K562 (cell line): ENCODE measurements around the gene PCCA. TPM values are rescaled to one million over a fixed set of nuclear protein-coding genes. Genes with fewer than 3 reads are reported as not detected.
A peak's percentile ranks its signal among the peaks of the same experiment; 100 is the strongest.

ENCODE experiments used
- ATAC-seq: fragments of 200-7000 bp; cut with Tn5 transposase; 3 replicates; pipeline ENCODE4 v1.9.1; 2020; ENCODE audit warnings: moderate library complexity
- BruUV-seq: library from RNA; stranded (reverse); fragments of 400-500 nt; replicated peaks from 2 replicates; lab custom pipeline; 2021; lab: Mats Ljungman, UMichigan
- CTCF ChIA-PET: fragments of 300-600 bp; formaldehyde crosslinking; extraction: SDS; loops from one replicate; lab custom pipeline; 2021; ENCODE audit warnings: low intra/inter-chr PET ratio; lab: Yijun Ruan, JAX
- POLR2A ChIA-PET: fragments of 300-600, 350-650 bp; sonication (Branson Sonifier 250); formaldehyde crosslinking; extraction: SDS; loops from one replicate; lab custom pipeline; 2021; ENCODE audit warnings: antibody characterized with exemption, inconsistent platforms; lab: Yijun Ruan, JAX
- DNase-seq, 4 experiments: peaks; one replicate each; pipeline versions ENCODE4 v3.0.0 to v3.0.0-alpha.2; 2011 to 2018; ENCODE audit warnings: low spot score in 3 of 4, mixed read lengths in 3 of 4; ENCODE audit errors: extremely low read depth in 1 of 4
- FAIRE-seq: peaks from 2 replicates; lab custom pipeline; 2011; peaks lifted over from hg19 to GRCh38; lab: Jason Lieb, UNC
- H2AFZ ChIP-seq: 2 replicates; pipeline ENCODE4 v1.6.0; 2011; ENCODE audit warnings: low read depth, low read length, control low read depth, inconsistent platforms
- H3K27ac ChIP-seq: fragments of 200-600 bp; 3 replicates; pipeline ENCODE4 v1.8.0; 2011; ENCODE audit warnings: low read depth, mild to moderate bottlenecking, control low read depth, inconsistent platforms, low read length, moderate library complexity, mixed read lengths; ENCODE audit errors: extremely low read depth
- H3K27me3 ChIP-seq, 2 experiments: fragments of 300-600 bp in 1 of 2; 2 replicates in 1 of 2; 3 replicates in 1 of 2; pipeline versions ENCODE4 v1.6.0 to v1.8.0; 2011; ENCODE audit warnings: inconsistent platforms in 2 of 2, low read length in 2 of 2, mild to moderate bottlenecking in 1 of 2, mixed read lengths in 1 of 2, moderate library complexity in 1 of 2; ENCODE audit not compliant: control insufficient read depth in 2 of 2, insufficient read depth in 2 of 2
- H3K36me3 ChIP-seq: fragments of 300-600 bp; 3 replicates; pipeline ENCODE4 v1.8.0; 2011; ENCODE audit warnings: mild to moderate bottlenecking, low read length, inconsistent platforms; ENCODE audit not compliant: control insufficient read depth, insufficient read depth
- H3K4me1 ChIP-seq, 2 experiments: fragments of 200-600 bp in 1 of 2; replicated peaks in 1 of 2; 2 replicates in 1 of 2; 3 replicates in 1 of 2; pipeline versions ENCODE4 v1.5.1 to v1.8.0; 2011; ENCODE audit warnings: inconsistent platforms in 2 of 2, low read length in 2 of 2, mild to moderate bottlenecking in 1 of 2, mixed read lengths in 1 of 2, moderate library complexity in 1 of 2; ENCODE audit not compliant: control insufficient read depth in 2 of 2, insufficient read depth in 2 of 2
- H3K4me2 ChIP-seq: 2 replicates; pipeline ENCODE4 v1.6.1; 2011; ENCODE audit warnings: low read length, control low read depth, inconsistent platforms, mixed read lengths; ENCODE audit not compliant: insufficient read depth
- H3K4me3 ChIP-seq: fragments of 200-600 bp; sonication (generic), shearing (Covaris generic); 2 replicates; pipeline ENCODE4 v1.5.1; 2016; ENCODE audit warnings: control low read depth, inconsistent platforms
- H3K79me2 ChIP-seq: fragments of 200-600 bp; 3 replicates; pipeline ENCODE4 v1.8.0; 2011; ENCODE audit warnings: low read length, inconsistent platforms; ENCODE audit not compliant: control insufficient read depth, insufficient read depth
- H3K9ac ChIP-seq, 2 experiments: 2 replicates each; pipeline versions ENCODE4 v1.6.0 to v1.6.1; 2011; ENCODE audit warnings: low read depth in 2 of 2, low read length in 2 of 2, control low read depth in 1 of 2, inconsistent platforms in 1 of 2, mild to moderate bottlenecking in 1 of 2, mixed read lengths in 1 of 2; ENCODE audit not compliant: insufficient read depth in 1 of 2
- H3K9me1 ChIP-seq: one replicate; pipeline ENCODE4 v1.6.0; 2011; ENCODE audit warnings: inconsistent platforms, mild to moderate bottlenecking, low read length, moderate library complexity; ENCODE audit not compliant: control insufficient read depth, insufficient read depth
- H3K9me3 ChIP-seq: replicated peaks from 2 replicates; pipeline ENCODE4 v1.5.1; 2011; ENCODE audit warnings: low read depth, low read length, inconsistent platforms; ENCODE audit not compliant: control insufficient read depth, insufficient read depth
- H4K20me1 ChIP-seq: replicated peaks from 2 replicates; pipeline ENCODE4 v1.6.1; 2011; ENCODE audit warnings: low read length, inconsistent platforms, mixed read lengths; ENCODE audit not compliant: control insufficient read depth, insufficient read depth
- CSDE1 ChIP-seq, 2 experiments: fragments of 450-650 bp; IDR thresholded peaks; 2 replicates each; pipeline ENCODE4 v1.6.1; 2016; ENCODE audit warnings: mild to moderate bottlenecking in 1 of 2
- E2F3 ChIP-seq: fragments of 250-450 bp; sonication (Bioruptor Pico); IDR thresholded peaks from 2 replicates; pipeline ENCODE4 v1.4.0; 2020; ENCODE audit warnings: mild to moderate bottlenecking
- LCOR ChIP-seq: sonication (generic); formaldehyde crosslinking; IDR thresholded peaks from 2 replicates; pipeline ENCODE4 v1.8.0; 2022; ENCODE audit warnings: mild to moderate bottlenecking, missing genetic modification reagents
- NFRKB ChIP-seq: fragments of 450-650 bp; IDR thresholded peaks from 2 replicates; pipeline ENCODE4 v1.6.1; 2016; ENCODE audit warnings: low read depth
- NR2C1 ChIP-seq, 2 experiments: fragments of 450-650 bp; IDR thresholded peaks; 2 replicates each; pipeline ENCODE4 v1.6.1; 2017; ENCODE audit warnings: mild to moderate bottlenecking in 2 of 2, antibody characterized with exemption in 1 of 2, inconsistent platforms in 1 of 2, missing compliant biosample characterization in 1 of 2, missing genetic modification characterization in 1 of 2
- WGBS: fragments of 100-300 bp; shearing (Covaris generic); methylation state at CpG from one replicate; pipeline ENCODE4 v1.1.6; 2016; ENCODE audit warnings: low coverage, mixed read lengths; ENCODE audit not compliant: insufficient coverage; ENCODE audit errors: missing lambda C conversion rate; 5-methylcytosine and 5-hydroxymethylcytosine counted together
- in situ Hi-C: fragments of 300-500 bp; cut with MboI; formaldehyde crosslinking; loops from 4 replicates; pipeline ENCODE4 v1.15.0; 2018; ENCODE audit warnings: inconsistent platforms, mixed read lengths
- intact Hi-C: fragments of 100-400 bp; cut with micrococcal nuclease; formaldehyde crosslinking; loops from 2 replicates; pipeline ENCODE4 v1.14.2; 2022
- polyA plus RNA-seq, 8 experiments: library from polyadenylated mRNA; depleted of rRNA in 4 of 8; stranded (reverse) in 5 of 8; unstranded in 3 of 8; fragments of >200 nt; fragmentation: Nextera tagmentation in 2 of 8; fragmentation: Illumina TruSeq in 1 of 8; extraction: Ambion mirVana in 2 of 8; extraction: Trizol in 1 of 8; gene quantifications; 2 replicates each; pipeline versions ENCODE4 v1.2.1 to v1.2.3, GENCODE V29; 2011 to 2014; ENCODE audit warnings: inconsistent platforms in 1 of 8, missing spikeins in 1 of 8
- total RNA-seq, 7 experiments: library from RNA; depleted of rRNA in 6 of 7; stranded (reverse); fragments of >200 nt in 6 of 7; fragmentation: Illumina TruSeq in 2 of 7; extraction: Trizol in 2 of 7; gene quantifications; 2 replicates each; pipeline versions ENCODE4 v1.2.1 to v1.2.3, GENCODE V29; 2011 to 2021; ENCODE audit warnings: low replicate concordance in 1 of 7
- TF ChIP-seq, protein P1 (sequence below): sonication (generic); formaldehyde crosslinking; IDR thresholded peaks from 2 replicates; pipeline ENCODE4 v1.8.1; 2023; ENCODE audit warnings: mild to moderate bottlenecking, missing genetic modification reagents
- TF ChIP-seq, protein P2 (sequence below): fragments of 250-450 bp; sonication (Bioruptor Pico); IDR thresholded peaks from 2 replicates; pipeline ENCODE4 v1.5.0; 2020; ENCODE audit warnings: mild to moderate bottlenecking

The PCCA gene
- total and polyA plus RNA-seq, 9 of the 15 experiments (the other 6 are each of a cell fraction or from before 2014, with no cell fraction given): 5.2 to 14.1 (median 9.7) TPM

DNA sequence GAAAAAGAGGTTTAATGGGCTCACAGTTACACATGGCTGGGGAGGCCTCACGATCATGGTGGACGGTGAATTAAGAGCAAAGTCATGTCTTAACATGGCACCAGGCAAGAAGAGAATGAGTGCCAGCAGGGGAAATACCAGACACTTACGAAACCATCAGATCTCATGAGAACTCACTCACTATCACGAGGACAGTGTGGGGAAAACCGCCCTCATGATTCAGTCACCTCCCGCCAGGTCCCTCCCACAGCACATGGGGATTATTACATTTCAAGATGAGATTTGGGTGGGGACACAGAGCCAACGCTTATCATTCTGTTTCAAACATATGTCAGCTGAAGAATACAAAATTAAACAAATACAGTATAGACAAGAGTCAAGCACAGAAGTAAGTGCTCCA, 165.1 kb downstream of the PCCA start:
- H3K27ac ChIP-seq: no peak overlapping the region
- H3K36me3 ChIP-seq: no peaks in the 10 kb centered on the region
- no peaks in the 10 kb centered on the region for H3K4me1 ChIP-seq
- ATAC-seq (no peak), DNase-seq (no peak), FAIRE-seq (no peak)
- no peaks in the 10 kb centered on the region for H3K9me3 ChIP-seq
- no peak overlapping the region for H3K4me2 ChIP-seq
- H3K9ac ChIP-seq: no peak overlapping the region
- ChIA-PET POLR2A (interaction anchor here (0.7 kb wide), 1 partner anchor 840 kb away, joined by 3 read pairs; no protein-coding TSS in a partner anchor), CTCF (no interaction called here)
- in situ Hi-C loops (no loop called here), intact Hi-C loops (no loop called here)
- no peaks in the 10 kb centered on the region for H3K27me3 ChIP-seq
- no peaks in the 10 kb centered on the region for H3K79me2 ChIP-seq
- TF ChIP-seq, protein P1, sequence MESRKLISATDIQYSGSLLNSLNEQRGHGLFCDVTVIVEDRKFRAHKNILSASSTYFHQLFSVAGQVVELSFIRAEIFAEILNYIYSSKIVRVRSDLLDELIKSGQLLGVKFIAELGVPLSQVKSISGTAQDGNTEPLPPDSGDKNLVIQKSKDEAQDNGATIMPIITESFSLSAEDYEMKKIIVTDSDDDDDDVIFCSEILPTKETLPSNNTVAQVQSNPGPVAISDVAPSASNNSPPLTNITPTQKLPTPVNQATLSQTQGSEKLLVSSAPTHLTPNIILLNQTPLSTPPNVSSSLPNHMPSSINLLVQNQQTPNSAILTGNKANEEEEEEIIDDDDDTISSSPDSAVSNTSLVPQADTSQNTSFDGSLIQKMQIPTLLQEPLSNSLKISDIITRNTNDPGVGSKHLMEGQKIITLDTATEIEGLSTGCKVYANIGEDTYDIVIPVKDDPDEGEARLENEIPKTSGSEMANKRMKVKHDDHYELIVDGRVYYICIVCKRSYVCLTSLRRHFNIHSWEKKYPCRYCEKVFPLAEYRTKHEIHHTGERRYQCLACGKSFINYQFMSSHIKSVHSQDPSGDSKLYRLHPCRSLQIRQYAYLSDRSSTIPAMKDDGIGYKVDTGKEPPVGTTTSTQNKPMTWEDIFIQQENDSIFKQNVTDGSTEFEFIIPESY: peak; percentile 83
- no peak for TF ChIP-seq LCOR
- BruUV-seq: no TSS peak
- H3K4me3 ChIP-seq: no peak overlapping the region
- no peaks in the 10 kb centered on the region for H4K20me1 ChIP-seq
- no peak overlapping the region for H2AFZ ChIP-seq
- no peaks in the 10 kb centered on the region for H3K9me1 ChIP-seq
- 62% methylated on average over 7 of the region's 7 CpGs for WGBS

DNA sequence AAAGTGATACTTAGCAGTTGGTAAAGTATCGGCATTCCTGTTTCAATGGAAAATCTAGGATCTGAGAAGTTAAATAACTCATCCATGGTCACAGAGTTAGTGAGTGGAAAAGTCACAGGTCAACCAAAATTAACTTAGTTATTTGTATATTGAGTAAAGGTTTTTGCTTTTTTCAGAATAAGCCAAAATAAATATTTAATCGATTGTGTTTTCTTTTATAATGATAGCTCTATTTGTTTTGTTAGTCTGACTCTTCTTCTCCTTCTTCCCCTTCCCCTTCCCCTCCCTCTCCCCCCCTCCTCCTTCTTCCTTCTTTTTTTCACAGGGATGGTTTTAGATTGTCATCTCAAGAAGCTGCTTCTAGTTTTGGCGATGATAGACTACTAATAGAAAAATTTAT, 173.5 kb downstream of the PCCA start:
- H3K79me2 ChIP-seq: no peaks in the 10 kb centered on the region
- H3K27me3 ChIP-seq: no peaks in the 10 kb centered on the region
- 67% methylated on average over 3 of the region's 3 CpGs for WGBS
- in situ Hi-C loops (no loop called here), intact Hi-C loops (no loop called here)
- H3K4me3 ChIP-seq: no peak overlapping the region
- ATAC-seq: no peak
- no peaks in the 10 kb centered on the region for H3K9me3 ChIP-seq
- H2AFZ ChIP-seq: no peak overlapping the region
- H3K27ac ChIP-seq: no peak overlapping the region
- H3K36me3 ChIP-seq: no peaks in the 10 kb centered on the region
- no peak overlapping the region for H3K9ac ChIP-seq
- H3K4me2 ChIP-seq: no peak overlapping the region
- DNase-seq: no peak
- no peak for FAIRE-seq
- CTCF ChIA-PET: no interaction called here
- no peaks in the 10 kb centered on the region for H3K4me1 ChIP-seq
- no TSS peak for BruUV-seq
- POLR2A ChIA-PET: interaction anchor here (0.7 kb wide), 1 partner anchor 12 kb away, joined by 3 read pairs; no protein-coding TSS in a partner anchor
- H3K9me1 ChIP-seq: no peaks in the 10 kb centered on the region
- no peaks in the 10 kb centered on the region for H4K20me1 ChIP-seq
- TF ChIP-seq NR2C1 (IDR thresholded peaks at IDR 0.05) (no peak), NR2C1 (tag; IDR thresholded peaks at IDR 0.05) (no peak), E2F3 (CRISPR knock-in tag) (no peak), CSDE1 (IDR thresholded peaks at IDR 0.05) (no peak), NFRKB (no peak)
- TF ChIP-seq, protein P2, sequence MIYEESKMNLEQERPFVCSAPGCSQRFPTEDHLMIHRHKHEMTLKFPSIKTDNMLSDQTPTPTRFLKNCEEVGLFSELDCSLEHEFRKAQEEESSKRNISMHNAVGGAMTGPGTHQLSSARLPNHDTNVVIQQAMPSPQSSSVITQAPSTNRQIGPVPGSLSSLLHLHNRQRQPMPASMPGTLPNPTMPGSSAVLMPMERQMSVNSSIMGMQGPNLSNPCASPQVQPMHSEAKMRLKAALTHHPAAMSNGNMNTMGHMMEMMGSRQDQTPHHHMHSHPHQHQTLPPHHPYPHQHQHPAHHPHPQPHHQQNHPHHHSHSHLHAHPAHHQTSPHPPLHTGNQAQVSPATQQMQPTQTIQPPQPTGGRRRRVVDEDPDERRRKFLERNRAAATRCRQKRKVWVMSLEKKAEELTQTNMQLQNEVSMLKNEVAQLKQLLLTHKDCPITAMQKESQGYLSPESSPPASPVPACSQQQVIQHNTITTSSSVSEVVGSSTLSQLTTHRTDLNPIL: no peak
